ENCODE results near the gene TTLL4.
A peak's percentile ranks its signal among the peaks of the same experiment; 100 is the strongest.
"Not testable (repeated sequence)": the region's sequence is repeated elsewhere in the genome, so short reads cannot be mapped to it uniquely, and the experiment has no call there.

TTLL4 gene, protein sequence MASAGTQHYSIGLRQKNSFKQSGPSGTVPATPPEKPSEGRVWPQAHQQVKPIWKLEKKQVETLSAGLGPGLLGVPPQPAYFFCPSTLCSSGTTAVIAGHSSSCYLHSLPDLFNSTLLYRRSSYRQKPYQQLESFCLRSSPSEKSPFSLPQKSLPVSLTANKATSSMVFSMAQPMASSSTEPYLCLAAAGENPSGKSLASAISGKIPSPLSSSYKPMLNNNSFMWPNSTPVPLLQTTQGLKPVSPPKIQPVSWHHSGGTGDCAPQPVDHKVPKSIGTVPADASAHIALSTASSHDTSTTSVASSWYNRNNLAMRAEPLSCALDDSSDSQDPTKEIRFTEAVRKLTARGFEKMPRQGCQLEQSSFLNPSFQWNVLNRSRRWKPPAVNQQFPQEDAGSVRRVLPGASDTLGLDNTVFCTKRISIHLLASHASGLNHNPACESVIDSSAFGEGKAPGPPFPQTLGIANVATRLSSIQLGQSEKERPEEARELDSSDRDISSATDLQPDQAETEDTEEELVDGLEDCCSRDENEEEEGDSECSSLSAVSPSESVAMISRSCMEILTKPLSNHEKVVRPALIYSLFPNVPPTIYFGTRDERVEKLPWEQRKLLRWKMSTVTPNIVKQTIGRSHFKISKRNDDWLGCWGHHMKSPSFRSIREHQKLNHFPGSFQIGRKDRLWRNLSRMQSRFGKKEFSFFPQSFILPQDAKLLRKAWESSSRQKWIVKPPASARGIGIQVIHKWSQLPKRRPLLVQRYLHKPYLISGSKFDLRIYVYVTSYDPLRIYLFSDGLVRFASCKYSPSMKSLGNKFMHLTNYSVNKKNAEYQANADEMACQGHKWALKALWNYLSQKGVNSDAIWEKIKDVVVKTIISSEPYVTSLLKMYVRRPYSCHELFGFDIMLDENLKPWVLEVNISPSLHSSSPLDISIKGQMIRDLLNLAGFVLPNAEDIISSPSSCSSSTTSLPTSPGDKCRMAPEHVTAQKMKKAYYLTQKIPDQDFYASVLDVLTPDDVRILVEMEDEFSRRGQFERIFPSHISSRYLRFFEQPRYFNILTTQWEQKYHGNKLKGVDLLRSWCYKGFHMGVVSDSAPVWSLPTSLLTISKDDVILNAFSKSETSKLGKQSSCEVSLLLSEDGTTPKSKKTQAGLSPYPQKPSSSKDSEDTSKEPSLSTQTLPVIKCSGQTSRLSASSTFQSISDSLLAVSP

DNA sequence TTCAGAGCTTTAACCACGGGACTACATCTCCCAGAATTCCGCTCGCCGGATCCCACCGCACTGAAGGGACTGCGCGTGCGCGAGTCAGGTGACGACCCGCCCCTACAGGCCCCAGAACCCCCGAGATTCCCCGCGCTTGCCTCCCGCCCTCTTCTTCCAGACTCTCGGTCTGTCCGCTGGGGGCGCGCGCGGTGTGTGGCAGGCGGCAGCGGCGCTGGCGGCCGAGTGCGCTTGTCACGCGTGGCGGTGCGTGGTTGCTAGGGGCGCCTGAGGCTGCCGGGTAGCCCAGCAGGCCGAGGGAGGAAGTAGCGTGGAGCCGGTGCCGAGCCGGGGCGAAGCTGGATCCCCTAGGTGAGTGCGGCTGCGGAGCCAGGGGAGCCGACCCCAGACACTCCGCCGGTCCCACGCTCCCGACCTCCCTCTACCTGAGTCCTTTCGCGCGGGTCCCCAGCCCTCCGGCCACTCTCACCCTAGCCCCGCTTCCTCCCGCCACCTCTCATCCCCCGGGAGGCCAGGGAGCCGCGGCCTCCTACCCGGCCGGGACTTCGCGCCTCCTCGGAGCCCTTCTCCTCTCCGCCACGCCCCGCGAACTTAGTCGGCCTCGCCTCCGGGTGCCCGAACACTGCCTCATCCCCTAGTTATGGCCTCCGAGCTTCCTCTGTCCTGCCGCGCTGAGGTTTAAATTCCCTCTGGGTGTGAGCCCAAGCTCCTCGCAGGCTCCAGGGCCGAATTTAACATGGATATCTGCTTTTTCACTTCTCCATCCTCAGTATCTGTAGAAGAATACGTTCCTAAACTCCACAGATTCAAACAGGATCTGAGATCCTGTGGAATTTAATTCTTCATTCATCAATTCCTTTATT lies at the start of gene TTLL4:
TSS of gene TTLL4 (plus strand) at position 149 of the 863 bp plus-strand sequence. CDS start 26,842 bp downstream, outside the sequence.
- H3K4me3 ChIP-seq (ENCODE audit: low read depth, low read length) = peak within 1 kb of the TSS; percentile 89

DNA sequence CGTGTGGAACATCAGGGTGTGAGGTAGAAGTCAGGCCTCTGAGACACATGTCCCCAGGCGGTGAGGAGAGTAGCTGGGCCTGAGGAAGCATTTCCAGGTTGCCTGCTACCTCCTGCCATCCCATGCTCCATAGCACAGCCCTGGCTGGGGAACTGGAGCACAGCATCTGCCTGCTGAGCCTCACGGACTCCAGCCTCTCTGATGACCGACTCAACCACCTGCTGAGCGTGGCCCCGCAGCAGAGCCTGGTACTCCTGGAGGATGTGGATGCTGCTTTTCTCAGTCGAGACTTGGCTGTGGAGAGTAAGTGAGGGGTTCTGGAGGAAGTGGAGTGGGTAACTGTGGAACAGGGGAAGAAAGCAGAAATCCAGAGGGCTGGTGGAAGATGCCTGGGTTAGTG lies 48.3 kb upstream of the TTLL4 start:
- no peak overlapping the region for H3K4me3 ChIP-seq (ENCODE audit: low read depth, low read length)

DNA sequence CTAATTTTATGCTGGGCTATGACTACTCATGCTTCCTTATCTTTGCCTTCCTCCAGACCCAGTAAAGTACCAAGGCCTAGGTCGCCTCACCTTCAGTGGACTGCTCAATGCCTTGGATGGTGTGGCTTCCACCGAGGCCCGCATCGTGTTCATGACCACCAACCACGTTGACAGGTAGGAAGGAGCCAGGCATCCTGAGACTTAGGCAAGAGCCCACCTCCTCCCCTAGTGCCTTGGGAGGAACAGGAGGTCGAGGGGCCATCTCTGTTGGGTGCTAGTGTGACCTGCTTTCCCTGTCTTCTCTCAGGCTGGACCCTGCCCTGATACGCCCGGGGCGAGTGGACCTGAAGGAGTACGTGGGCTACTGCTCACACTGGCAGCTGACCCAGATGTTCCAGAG lies 47.8 kb upstream of the TTLL4 start:
- H3K4me3 ChIP-seq (ENCODE audit: low read depth, low read length) = no peak overlapping the region

DNA sequence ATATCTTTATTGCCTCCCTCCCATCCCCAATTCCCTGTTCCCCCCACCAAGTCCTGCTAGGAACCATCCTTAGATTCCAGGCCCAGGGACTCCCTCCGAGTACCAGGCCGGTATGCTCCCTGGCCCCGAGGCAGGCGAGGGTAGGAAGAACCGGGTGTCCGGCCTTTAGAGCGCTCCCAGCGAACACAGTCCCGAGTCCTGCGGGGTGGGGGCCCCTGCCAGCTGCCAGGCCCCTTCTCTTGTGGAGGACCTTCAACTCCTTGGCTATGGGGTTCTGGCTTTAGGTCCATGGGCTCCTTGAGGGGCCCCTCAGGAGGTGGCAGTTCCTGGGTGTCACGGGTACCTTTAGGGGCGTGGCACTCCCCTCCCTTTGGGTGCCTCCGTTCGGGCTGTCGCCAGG lies 46.7 kb upstream of the TTLL4 start:
- no peak overlapping the region for H3K4me3 ChIP-seq (ENCODE audit: low read depth, low read length)

DNA sequence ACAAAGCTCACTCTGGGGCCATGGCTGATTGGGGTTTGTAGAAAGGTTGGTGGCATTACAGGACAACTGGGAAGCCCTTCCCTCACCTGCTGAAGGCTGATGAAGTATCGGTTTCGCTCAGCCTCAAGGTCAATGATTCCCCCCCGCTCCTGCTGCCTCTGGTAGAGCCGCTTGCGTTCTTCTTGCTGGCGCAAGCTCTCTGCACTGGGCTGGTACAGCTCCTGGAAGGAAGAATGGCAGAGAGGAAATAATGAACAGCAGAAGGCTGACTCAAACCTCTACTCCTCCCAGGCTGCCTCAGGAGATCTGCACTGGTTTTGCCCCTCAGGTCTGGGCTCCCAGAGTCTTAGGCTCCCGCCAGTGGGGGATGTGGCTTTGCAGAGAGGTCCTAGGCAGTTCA lies 46.0 kb upstream of the TTLL4 start:
- no peak overlapping the region for H3K4me3 ChIP-seq (ENCODE audit: low read depth, low read length)

DNA sequence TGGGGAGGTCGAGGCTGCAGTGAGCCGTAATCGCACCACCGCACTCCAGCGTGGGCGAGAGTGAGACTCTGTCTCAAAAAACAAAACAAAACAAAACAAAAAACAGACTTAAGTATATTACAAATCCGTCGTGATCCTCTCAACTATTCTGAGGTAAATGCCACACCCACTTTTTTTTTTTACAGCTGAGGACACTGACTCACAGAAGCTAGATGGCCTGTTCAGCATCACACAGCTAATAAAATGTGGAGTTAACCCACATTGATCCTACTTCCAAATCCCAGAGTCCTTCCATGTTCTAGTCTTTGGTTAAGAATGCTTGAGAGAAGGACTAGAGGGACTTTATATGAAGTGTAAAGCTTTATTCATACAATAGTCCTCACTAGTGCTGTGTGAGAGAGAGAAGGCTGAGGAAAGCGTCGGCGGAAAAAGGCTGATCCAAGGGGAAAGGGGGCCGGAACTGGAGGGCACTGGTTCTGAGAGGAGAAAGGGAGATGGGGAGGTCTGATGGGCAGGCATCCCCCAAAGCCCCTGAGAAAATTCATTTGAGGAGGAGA lies 39.5 kb upstream of the TTLL4 start:
- H3K4me3 ChIP-seq (ENCODE audit: low read depth, low read length) = peak overlapping the region; percentile 93

DNA sequence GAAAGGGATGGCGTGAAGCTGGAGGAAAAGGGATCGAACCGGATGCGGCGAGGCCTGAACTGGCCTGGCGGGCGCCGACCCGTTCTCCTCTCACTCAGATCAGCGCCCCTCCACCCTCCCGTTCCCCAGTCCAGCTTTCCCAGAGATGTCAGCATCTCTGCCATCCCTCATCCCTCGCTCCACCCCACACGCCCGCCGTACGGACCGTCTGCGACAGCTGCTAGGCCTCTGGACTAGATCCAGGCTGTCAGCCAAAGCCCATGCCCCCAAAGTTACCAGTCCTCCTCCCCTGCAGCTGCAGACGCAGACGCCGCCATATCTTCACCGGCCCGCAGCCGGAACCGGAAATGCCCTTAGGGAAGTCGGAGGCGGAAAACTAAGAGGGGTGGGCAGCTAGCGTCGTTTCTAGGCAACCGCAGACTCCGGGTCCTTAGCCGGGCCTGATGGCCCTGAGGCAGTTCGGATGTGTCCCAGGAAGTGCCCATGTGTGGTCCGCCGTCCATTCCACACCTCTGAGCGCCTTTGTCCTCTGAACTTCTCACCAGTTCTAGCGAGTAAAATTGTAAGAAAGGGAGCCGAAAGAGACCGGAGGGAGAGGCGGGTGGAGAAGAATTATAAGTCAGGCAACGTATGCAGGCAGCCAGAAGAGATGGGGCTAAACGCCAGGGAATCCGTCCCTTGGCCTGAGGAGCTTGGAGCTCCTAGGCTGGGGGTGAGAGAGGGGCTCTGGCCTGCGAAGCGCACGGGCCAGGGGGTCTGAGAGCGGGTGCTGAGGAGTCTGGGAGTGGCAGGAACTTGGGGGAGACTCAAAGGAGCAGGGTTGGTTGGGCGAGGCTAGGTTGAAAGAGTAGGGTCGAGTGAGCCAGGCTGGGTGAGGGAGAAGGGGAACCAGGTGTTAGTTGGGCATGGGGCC lies 38.7 kb upstream of the TTLL4 start, which contains the start of the genes RNF25 and STK36:
TSS of gene RNF25 (minus strand) at position 349 of the 913 bp plus-strand sequence. CDS start at position 317, 32 bp downstream.
TSS of gene STK36 (plus strand) at position 433 of the 913 bp plus-strand sequence. CDS start 744 bp downstream, outside the sequence.
- peak within 1 kb of the TSS; percentile 93 for H3K4me3 ChIP-seq (ENCODE audit: low read depth, low read length)

DNA sequence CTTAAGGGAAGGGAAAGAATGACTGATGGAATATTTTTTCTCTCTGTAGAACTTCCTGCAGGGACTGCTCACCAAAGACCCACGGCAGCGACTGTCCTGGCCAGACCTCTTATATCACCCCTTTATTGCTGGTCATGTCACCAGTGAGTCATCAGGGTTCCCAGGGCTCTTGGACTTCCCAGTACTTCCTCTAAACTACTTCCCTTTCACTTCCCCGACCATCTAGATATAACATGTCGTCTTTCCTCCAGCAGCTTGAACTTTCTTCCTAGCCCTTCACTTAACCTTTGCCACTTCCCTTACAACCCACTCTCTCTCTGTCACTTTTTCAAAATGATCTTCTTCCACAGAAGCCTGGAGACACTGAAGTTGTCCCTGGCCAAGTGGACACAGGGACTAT lies 31.5 kb upstream of the TTLL4 start:
- H3K4me3 ChIP-seq (ENCODE audit: low read depth, low read length) = no peak overlapping the region

DNA sequence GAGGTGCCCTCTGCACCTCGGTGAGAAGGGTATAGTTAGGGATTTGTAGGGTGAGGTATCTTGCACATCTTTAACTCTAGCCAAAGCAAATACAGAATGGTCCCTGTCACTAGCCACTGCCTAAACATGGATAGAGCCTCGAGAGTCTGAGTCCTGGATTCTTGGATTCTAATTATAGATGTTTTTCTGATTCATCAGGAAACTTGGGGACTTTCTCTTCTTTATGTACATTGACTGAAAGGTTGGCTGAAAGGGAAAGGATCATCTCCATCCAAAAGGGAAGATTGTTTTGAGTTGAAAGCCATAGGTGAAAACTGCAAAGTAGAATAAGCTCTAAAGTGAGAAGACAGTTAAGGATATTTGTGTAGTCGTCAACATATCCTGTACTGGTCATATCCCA lies 30.6 kb upstream of the TTLL4 start:
- no peak overlapping the region for H3K4me3 ChIP-seq (ENCODE audit: low read depth, low read length)

DNA sequence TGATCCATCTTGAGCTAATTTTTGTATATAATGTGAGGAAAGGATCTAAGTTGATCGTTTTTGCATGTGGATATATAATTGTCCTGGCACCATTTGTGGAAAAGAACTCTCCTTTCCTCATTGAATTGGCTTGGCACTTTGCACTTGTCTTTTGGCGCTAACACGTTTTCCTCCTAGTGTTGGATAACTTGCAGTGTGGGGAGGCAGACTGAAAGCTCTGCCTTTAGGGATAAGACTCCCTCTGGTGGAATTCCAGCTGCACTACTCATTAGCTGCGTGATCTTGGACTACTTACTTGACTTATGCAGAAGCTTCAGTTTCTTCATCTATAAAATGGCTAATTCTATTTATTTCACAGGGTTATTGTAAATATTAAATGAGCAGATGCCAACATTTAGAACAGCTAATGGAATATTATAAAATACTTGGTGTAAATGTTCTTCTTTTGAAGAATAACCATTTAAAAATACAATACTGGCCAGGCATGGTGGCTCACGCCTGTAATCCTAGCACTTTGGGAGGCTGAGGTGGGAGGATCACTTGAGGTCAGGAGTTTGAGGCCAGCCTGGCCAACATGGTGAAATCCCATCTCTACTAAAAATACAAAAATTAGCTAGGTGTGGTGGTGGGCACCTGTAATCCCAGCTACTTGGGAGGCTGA lies 23.1 kb upstream of the TTLL4 start:
- not testable (repeated sequence) for H3K4me3 ChIP-seq (ENCODE audit: low read depth, low read length)

DNA sequence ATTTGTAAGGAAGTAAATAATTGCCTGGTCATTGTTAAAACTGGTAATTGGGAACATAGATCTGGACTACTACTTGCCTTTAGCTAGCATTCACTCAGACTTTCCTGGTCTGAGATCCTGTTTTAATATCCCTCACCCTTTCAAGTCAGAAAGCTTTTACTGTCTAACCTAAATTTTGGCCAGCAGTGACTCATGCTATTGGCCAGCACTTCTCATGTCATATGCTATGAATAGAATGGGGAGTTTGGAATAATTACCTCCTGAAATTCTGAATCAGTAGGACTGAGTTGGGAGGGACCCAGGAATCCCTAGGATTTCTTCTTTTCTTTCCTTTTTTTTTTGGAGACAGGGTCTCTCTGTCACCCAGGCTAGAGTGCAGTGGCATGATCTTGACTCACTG lies 19.4 kb upstream of the TTLL4 start:
- H3K4me3 ChIP-seq (ENCODE audit: low read depth, low read length) = no peak overlapping the region

DNA sequence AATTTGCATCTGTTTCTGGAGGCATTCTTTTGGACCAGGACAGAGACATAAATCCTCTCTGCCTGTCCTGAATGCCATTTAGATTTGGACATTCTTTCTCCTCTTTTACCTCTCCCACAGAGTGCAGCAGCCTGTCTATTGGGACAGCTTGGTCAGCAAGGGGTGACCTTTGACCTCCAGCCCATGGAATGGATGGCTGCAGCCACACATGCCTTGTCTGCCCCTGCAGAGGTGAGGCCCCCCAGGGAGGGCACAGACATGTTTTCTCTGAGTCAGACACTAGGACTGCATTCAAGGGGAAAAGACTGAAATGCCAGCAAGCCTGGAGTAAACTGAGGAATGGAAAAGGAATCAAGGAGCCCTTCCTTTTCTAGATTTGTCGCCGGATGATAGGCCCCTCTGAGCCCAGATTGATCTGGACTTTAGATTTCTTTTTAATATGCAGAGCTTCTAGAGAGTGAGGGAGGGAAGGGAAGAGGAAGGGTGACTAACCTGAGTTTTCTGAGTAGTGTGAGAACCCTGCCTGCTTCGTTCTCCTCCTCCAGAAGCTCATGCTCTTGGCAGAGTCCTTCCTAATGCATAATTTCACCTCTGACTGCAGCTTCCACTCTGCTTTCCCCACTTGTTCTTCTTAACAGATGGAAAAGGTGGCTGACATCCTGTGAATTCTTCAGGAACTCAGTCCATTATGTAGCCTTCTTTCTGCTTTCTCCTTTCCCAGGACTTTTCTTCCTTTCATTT lies 16.1 kb upstream of the TTLL4 start:
- no peak overlapping the region for H3K4me3 ChIP-seq (ENCODE audit: low read depth, low read length)

DNA sequence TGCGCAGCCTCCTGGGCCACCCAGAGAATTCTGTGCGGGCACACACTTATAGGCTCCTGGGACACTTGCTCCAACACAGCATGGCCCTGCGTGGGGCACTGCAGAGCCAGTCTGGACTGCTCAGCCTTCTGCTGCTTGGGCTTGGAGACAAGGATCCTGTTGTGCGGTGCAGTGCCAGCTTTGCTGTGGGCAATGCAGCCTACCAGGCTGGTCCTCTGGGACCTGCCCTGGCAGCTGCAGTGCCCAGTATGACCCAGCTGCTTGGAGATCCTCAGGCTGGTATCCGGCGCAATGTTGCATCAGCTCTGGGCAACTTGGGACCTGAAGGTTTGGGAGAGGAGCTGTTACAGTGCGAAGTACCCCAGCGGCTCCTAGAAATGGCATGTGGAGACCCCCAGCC lies 11.8 kb upstream of the TTLL4 start:
- H3K4me3 ChIP-seq (ENCODE audit: low read depth, low read length) = no peak overlapping the region

DNA sequence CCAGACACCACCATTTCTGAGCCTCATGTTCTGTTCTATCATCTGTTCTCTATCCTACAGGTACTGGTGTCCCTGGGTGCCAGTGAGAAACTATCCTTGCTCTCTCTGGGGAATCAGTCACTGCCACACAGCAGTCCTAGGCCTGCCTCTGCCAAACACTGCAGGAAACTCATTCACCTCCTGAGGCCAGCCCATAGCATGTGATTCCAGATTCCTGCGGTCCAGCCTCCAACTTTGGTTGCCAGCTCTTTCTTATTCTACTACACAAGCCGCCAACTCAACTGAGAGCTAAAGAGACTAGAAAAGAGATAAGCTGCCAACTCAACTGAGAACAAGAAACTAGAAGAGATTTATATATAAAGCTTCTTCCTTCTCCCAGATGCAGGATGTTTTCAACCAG lies 8.8 kb upstream of the TTLL4 start:
- no peak overlapping the region for H3K4me3 ChIP-seq (ENCODE audit: low read depth, low read length)

DNA sequence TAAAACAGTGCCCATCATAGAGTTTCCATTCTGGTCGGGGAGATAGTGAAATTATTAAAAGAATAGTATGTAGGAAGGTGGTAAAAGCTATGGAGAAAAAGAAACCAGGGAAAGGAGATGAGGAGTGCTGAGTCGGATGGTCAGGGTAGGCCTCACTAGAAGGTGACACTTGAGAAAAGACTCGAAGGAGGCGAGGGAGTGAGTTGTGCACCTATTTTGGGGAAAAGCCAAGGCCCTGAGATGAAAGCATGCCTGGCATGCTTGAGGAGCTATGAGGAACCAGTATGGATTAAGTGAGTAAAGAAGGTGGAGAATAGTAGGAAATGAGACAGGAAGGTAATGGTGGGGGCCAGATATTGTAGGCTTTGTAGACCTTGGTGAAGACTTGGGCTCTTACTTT lies 7.3 kb upstream of the TTLL4 start:
- no peak overlapping the region for H3K4me3 ChIP-seq (ENCODE audit: low read depth, low read length)

DNA sequence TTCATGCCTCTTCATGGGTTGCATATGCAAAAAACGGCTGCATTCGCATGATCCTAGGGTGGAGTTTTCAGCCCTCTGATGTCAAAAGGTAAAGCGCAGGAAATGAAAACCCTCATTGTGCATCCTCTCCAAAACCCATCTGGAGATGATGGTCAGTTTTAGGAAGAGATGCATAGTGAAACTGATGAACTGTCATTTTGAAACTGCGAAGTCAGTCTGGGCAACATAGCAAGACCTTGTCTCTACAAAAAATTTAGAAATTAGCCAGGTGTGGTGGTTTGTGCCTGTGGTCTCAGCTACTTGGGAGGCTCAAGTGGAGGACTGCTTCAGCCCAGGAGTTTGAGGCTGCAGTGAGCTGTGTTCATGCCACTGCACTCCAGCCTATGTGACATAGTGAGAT lies 2.5 kb upstream of the TTLL4 start:
- no peak overlapping the region for H3K4me3 ChIP-seq (ENCODE audit: low read depth, low read length)

DNA sequence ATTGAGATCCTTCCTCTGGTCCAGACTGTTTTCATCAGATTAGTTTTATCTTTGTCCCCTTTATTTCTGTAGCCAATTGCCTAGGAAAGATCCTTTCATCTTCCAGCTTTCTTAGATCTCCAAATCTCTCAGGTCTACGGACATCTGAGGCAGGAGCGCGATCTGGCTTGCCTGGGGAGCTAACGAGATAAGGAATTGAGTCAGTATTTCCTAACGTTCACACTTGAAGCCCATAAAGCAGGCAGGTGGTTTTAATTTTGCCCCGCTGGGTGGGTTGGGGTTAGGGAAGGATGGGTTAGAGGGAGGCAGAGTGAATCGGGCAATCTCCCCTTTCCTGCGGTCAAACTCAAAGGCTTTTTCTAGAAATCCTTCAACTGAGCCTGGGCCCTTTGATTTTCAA lies 727 bp upstream of the TTLL4 start:
- H3K4me3 ChIP-seq (ENCODE audit: low read depth, low read length) = no peak overlapping the region

DNA sequence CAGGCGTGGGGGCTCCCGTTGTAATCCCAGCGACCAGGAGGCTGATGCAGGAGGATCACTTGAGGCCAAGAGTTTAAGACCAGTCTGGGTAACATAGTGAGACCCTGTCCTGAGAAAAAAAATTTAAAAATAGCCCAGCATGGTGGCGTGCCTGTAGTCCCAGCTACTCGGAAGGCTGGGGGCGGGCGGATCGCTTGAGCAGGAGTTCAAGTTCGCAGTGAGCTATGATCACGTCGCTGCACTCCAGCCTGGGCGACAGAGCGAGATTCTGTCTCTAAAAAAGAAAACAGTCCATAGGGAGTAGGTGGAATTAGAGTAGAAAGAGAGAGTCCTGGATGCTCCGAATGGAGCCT lies 325 bp upstream of the TTLL4 start:
- no peak overlapping the region for H3K4me3 ChIP-seq (ENCODE audit: low read depth, low read length)
